Aorta (tissue), 5 donors: Measurements from ENCODE around the gene MVB12B. TPM values are rescaled to one million over a fixed set of nuclear protein-coding genes. Genes with fewer than 3 reads are reported as not detected.
A peak's percentile ranks its signal among the peaks of the same experiment; 100 is the strongest.

ENCODE experiments used
- ATAC-seq: fragments of 200-7000 bp; cut with Tn5 transposase; one replicate; pipeline ENCODE4 v1.9.1; 2022; ENCODE audit warnings: moderate library complexity; ENCODE audit not compliant: low FRiP score
- DNase-seq, 2 donors: peaks; one replicate each; pipeline ENCODE4 v3.0.0-alpha.2; 2020
- H3K27ac ChIP-seq, 2 donors: one replicate each; pipeline ENCODE4 v1.5.1; 2013; ENCODE audit warnings: low read length in 2 of 2, mild to moderate bottlenecking in 2 of 2, moderate library complexity in 2 of 2, control low read depth in 1 of 2, inconsistent platforms in 1 of 2, low read depth in 1 of 2
- H3K27me3 ChIP-seq, 2 donors: one replicate each; pipeline ENCODE4 v1.6.1; 2013; ENCODE audit warnings: control low read depth in 1 of 2, low read length in 1 of 2, mild to moderate bottlenecking in 1 of 2, moderate library complexity in 1 of 2; ENCODE audit not compliant: insufficient read depth in 2 of 2, control insufficient read depth in 1 of 2
- H3K36me3 ChIP-seq, 2 donors: one replicate each; pipeline ENCODE4 v1.6.1; 2013; ENCODE audit warnings: control low read depth in 1 of 2, low read length in 1 of 2, mild to moderate bottlenecking in 1 of 2; ENCODE audit not compliant: insufficient read depth in 2 of 2, control insufficient read depth in 1 of 2
- H3K4me1 ChIP-seq, 2 donors: one replicate each; pipeline ENCODE4 v1.6.1; 2013; ENCODE audit warnings: low read length in 2 of 2, control low read depth in 1 of 2, mild to moderate bottlenecking in 1 of 2, moderate library complexity in 1 of 2; ENCODE audit not compliant: insufficient read depth in 2 of 2, control insufficient read depth in 1 of 2
- H3K4me3 ChIP-seq, 2 donors: one replicate each; pipeline ENCODE4 v1.5.1; 2013; ENCODE audit warnings: low read length in 2 of 2, control low read depth in 1 of 2, mild to moderate bottlenecking in 1 of 2
- H3K9me3 ChIP-seq: one replicate; pipeline ENCODE4 v1.6.1; 2013; ENCODE audit warnings: mild to moderate bottlenecking, low read length; ENCODE audit not compliant: control insufficient read depth
- WGBS, 2 donors: extraction: QIAGEN DNeasy Blood & Tissue Kit; methylation state at CpG; one replicate each; pipeline ENCODE4 v1.1.7; 2013; 5-methylcytosine and 5-hydroxymethylcytosine counted together
- intact Hi-C, 2 donors: fragments of 100-400 bp; cut with DNase I; formaldehyde crosslinking; loops; one replicate each; pipeline versions ENCODE4 v1.14.2 to v1.15.0; 2022
- polyA plus RNA-seq, 2 donors: library from polyadenylated mRNA; stranded (reverse); fragments of 200-250 nt; gene quantifications; one replicate each; pipeline ENCODE4 v1.2.3, GENCODE V29; 2013
- total RNA-seq, 2 donors: library from RNA; stranded (reverse); fragmentation: NEBNext Ultra II Directional; extraction: Animal tissue kit (Norgen Biotek cat#: 25700); gene quantifications; one replicate each; pipeline ENCODE4 v1.2.1, GENCODE V29; 2021
- donor health status: healthy with polysubstance abuse.
- donor health status: Bipolar disorder and iron deficiency.
- donor health status: DM: no; HTN: no; CAD: no.
- donor health status: DM: no; HTN: no; CAD: no.
- donor health status: DM: yes; HTN: yes; CAD: no.

MVB12B gene
- total and polyA plus RNA-seq, 4 donors: 2.0 to 25.5 (median 9.5) TPM

DNA sequence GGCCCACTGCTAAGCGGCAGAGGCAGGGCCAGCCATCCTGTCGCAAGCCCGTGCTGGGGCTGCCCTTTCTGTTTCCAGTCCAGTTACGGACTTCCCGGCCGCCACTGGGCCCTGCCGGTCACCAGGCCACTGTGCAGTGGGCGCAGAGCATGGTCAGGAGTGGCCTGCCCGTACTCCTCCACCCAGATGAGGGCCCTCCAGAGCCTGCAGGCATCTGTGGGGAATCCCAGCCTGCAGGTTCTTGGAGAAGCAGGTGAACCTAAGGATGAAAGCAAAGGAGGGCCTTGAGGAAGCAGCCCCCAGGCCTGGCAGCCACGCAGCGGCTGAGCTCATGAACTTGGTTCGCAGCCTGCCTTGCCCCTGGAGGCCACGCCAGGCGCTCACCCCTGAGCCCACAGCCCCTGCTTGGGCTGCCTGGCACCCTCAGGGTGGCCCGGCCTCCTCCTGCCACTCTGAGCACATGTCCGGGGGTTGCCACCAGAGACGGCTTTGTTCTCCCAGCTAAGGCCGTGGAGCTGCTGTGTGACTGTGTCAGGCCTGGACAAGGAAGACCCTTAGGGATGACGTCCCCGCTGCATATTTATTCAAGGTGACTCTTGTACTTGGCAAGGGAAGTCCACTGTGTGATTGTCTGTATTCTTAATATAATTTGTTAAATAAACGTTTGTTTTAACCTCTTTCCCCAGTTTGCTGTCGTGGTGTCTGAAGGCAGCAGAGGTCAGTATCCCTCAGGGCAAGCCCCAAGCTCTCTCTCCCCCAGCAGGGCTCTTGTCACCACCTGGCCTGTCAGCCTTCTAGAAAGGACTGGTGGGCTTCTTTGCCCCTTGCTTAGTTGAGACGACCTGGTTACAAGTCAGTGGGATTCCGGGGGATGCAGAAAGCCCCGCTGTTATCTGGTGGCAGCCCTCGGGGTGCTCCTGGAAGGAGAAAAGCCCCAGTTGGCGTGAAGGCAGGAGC is 180.0 kb downstream of the MVB12B start:
- peak in 1 of 2 donors; percentile 61 for DNase-seq
- no peaks in the 10 kb centered on the region for H3K9me3 ChIP-seq
- no peak for ATAC-seq
- intact Hi-C loops: loop anchor here in 1 of 2 donors (10.0 kb wide), 1 partner anchor 278 kb away; no protein-coding TSS in a partner anchor
- 84 to 86% methylated on average over 27 of the region's 27 CpGs for WGBS, 2 donors
- no peaks in the 10 kb centered on the region for H3K4me1 ChIP-seq
- no peak overlapping the region for H3K27ac ChIP-seq
- H3K27me3 ChIP-seq: no peaks in the 10 kb centered on the region
- no peak overlapping the region for H3K4me3 ChIP-seq
- H3K36me3 ChIP-seq: peaks cover 0 to 5% of the 10 kb centered on the region in 2 donors

DNA sequence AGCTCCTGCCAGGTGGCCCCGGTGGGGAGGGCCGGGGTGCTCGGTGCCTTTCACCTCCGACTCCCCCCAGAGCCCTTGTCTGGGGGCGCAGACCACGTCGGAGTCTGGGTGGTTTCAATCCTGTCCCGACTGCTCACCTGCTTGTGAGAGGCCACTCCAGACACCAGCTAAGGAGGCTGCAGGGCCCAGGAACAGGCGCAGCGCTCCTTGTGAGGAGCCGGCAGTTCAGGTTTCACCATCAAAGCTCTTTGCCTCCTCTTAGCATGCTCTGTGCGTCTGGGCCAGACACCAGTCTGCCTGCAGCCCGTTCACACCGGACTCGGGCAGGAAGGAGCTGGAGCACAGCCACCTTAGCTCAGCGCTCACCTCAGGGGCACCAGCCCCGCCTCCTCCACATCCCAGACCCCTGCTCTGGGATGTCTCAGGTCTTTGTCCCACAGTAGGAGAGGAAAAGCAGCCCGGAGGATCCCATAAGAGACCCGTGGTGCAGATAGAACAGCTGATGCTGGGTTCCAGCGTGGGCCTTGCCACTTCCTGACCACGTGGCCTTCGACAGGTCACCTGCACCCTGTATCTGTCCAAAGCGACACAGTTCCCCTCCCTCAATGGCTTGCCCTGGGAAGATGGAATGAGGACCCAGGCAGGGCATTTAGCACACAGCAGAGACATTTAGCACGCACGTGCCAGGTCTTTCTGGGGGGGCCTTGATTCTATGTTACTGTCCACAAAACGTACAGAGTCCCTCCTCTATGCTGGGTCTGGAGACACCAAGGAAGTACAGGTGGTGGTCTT is 180.9 kb downstream of the MVB12B start:
- DNase-seq (peak in 1 of 2 donors; percentile 63), ATAC-seq (no peak)
- no peaks in the 10 kb centered on the region for H3K4me1 ChIP-seq

DNA sequence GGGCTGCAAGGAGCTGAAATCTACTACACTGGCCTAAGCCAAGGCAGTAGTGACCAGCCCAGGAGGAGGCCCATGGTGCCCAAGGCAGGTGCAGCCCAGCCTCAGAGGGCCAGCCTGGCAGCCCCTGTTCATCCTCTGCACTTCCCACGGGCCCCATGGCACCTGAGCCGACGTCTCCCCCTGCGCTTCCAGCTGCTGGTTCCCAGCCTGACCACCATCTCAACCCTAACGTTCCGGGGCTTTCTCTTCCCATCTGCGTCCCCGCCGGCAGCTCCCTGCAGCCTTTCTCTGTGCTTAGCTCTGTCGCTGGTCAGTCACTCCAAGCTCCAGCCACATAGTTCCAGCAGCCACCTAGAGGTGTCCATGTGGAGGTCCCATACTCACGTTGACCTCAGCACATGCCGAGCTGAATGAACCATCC is 181.6 kb downstream of the MVB12B start:
- no peaks in the 10 kb centered on the region for H3K9me3 ChIP-seq
- H3K27me3 ChIP-seq: no peaks in the 10 kb centered on the region
- intact Hi-C loops: loop anchor here in 1 of 2 donors (10.0 kb wide), 1 partner anchor 277 kb away; no protein-coding TSS in a partner anchor
- WGBS, 2 donors: 68 to 77% methylated on average over 12 of the region's 12 CpGs
- no peaks in the 10 kb centered on the region for H3K4me1 ChIP-seq
- H3K27ac ChIP-seq: no peak overlapping the region
- peaks cover 0 to 5% of the 10 kb centered on the region in 2 donors for H3K36me3 ChIP-seq
- H3K4me3 ChIP-seq: no peak overlapping the region
- no peak for ATAC-seq
- DNase-seq: peak in 1 of 2 donors; percentile 57

More for the DNA sequence above, 180.9 kb downstream of the MVB12B start:
- 81 to 82% methylated on average over 26 of the region's 26 CpGs for WGBS, 2 donors
- H3K4me3 ChIP-seq: no peak overlapping the region
- H3K27ac ChIP-seq: no peak overlapping the region
- intact Hi-C loops: loop anchor here in 1 of 2 donors (10.0 kb wide), 1 partner anchor 277 kb away; no protein-coding TSS in a partner anchor
- H3K27me3 ChIP-seq: no peaks in the 10 kb centered on the region
- H3K36me3 ChIP-seq: peaks cover 0 to 5% of the 10 kb centered on the region in 2 donors
- H3K9me3 ChIP-seq: no peaks in the 10 kb centered on the region

DNA sequence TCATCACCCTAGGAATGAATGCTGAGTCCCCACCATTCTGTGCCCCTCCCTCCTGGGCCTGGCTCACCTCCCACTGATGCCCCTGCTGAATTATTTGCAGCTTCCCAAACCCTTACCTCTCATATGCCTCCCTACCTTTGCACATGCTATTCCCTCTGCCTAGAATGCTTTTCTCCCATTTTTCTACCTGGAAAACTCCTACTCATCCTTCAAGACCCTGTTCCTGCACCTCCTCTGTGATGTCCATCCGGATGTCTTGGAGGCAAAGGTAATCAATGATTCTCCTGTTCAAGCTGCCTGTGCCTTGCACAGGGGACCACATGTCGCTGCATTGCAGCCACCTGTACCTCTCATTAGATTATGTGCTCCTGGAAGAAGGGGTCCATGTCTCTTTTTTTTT is 182.3 kb downstream of the MVB12B start:
- Histone ChIP-seq H3K4me3 (no peak overlapping the region), H3K9me3 (no peaks in the 10 kb centered on the region), H3K27me3 (no peaks in the 10 kb centered on the region), H3K27ac (no peak overlapping the region), H3K36me3 (peaks cover 0 to 3% of the 10 kb centered on the region in 2 donors), H3K4me1 (no peaks in the 10 kb centered on the region)
- ATAC-seq: no peak
- intact Hi-C loops: loop anchor here in 1 of 2 donors (10.0 kb wide), 1 partner anchor 276 kb away; no protein-coding TSS in a partner anchor
- peak in 1 of 2 donors; percentile 7 for DNase-seq
- 93 to 98% methylated on average over 2 of the region's 2 CpGs for WGBS, 2 donors

DNA sequence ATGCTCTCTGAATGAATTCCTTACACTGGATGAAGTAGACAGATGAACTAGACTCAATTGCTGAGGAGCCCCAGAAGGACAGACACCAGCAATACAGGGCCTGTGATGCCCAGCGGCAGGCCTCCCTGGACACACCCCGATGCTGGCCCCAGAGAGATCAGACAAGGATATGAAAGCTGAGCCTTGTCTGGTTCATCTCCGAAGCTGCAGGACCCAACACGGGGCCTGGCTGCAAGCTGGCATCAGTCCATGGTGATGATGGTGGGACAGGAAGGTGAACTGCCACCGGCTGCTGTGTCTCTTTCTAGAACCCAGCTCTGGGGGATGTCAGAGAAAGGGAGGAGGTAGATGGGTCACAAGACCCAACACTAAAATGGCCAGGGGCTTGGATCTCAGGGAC is 183.1 kb downstream of the MVB12B start:
- WGBS, 2 donors: 84 to 90% methylated on average over 5 of the region's 5 CpGs
- Histone ChIP-seq H3K4me3 (no peak overlapping the region), H3K36me3 (no peaks in the 10 kb centered on the region), H3K27me3 (no peaks in the 10 kb centered on the region), H3K27ac (no peak overlapping the region), H3K4me1 (no peaks in the 10 kb centered on the region), H3K9me3 (no peaks in the 10 kb centered on the region)
- ATAC-seq: no peak
- peak in 1 of 2 donors; percentile 35 for DNase-seq
- intact Hi-C loops: loop anchor here in 1 of 2 donors (10.0 kb wide), 1 partner anchor 275 kb away; no protein-coding TSS in a partner anchor

DNA sequence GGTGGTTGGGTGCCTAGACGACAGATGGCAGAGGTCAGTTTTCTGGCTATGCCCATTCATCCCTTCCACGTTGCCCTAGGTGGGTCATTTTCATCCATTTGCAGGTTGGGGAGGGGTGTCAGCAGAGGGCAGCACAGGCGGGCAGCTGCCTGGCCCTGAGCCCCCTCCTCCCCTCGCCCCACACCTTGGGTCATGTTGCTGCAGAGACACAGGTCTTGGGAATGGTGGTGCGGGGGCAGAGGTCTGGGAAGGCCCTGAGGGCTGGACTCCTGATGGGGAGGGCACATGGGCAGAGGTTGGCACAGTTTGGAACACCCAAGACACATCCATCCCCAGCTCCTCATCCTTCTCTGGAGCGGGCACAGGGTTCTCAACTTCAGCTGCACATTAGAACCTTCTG is 183.9 kb downstream of the MVB12B start:
- H3K4me1 ChIP-seq: no peaks in the 10 kb centered on the region
- intact Hi-C loops: no loop called here
- H3K36me3 ChIP-seq: no peaks in the 10 kb centered on the region
- H3K9me3 ChIP-seq: no peaks in the 10 kb centered on the region
- DNase-seq (peak in 1 of 2 donors; percentile 59), ATAC-seq (no peak)
- H3K4me3 ChIP-seq: no peak overlapping the region
- H3K27me3 ChIP-seq: no peaks in the 10 kb centered on the region
- H3K27ac ChIP-seq: no peak overlapping the region
- WGBS, 2 donors: 61 to 63% methylated on average over 6 of the region's 6 CpGs

DNA sequence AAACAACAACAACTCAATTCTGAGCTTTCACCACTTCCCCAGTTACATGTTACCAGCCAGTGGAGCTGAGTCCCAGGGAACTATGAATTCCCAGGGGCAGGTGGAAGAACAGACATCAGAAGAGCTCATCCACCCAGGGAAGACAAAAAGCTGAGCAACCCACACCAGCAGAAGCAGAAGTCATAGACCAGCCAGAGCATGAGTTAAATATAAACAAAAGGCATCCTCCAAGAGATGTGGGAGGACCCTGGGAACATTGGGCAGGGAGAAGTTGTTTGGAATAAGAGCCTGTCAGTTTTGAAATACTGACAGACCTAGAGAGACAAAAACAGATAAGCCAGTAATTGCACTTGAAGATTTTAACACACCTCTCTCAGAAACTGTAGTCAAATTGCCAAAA is 184.8 kb downstream of the MVB12B start:
- H3K36me3 ChIP-seq: no peaks in the 10 kb centered on the region
- H3K9me3 ChIP-seq: no peaks in the 10 kb centered on the region
- intact Hi-C loops: no loop called here
- no peaks in the 10 kb centered on the region for H3K27me3 ChIP-seq
- ATAC-seq (no peak), DNase-seq (no peak)
- H3K4me3 ChIP-seq: no peak overlapping the region
- H3K27ac ChIP-seq: no peak overlapping the region
- no peaks in the 10 kb centered on the region for H3K4me1 ChIP-seq

DNA sequence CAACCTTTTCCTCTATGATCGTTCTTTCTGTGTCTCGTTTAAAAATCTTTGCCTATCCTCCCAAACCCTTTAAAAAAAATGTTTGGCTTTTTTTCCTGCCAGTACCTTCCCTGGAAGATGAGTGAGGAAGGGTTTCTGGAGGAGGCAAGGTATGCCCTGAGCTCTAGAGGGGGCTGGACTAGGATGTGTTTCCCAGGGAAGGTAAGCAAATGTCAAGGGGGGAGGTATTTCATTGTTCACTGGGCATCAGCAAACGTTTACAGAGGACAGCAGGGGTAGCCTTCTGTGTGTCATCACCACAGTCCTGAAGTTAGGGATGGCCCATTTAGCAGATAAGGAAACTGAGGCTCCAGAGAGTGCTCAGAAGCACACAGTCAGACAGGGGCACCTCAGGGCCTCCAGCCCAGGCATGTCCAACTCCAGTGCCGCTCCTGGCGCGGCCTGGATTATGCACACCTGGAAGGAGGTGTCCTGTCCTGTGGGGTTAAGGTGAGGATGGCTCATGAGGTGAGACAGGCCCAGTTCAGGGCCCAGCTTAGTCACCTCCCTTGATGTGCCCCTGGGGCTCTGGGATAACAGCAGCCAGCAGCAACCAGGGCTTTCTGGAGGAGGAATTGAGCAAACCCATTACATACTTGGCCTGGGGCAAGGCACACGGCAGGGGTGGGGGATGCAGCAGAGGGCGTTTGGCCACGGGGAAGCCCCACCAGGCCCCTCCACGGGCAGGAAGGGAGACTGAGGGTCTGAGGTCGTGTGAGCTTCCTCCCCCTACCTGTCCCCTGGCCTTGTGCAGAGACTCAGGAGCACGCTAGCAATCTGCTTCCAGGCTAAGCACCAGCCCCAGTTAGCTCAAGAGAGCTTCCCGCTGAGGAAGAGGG is 186.8 kb downstream of the MVB12B start:
- 50 to 57% methylated on average over 12 to 13 of the region's 13 CpGs for WGBS, 2 donors
- Histone ChIP-seq H3K36me3 (no peaks in the 10 kb centered on the region), H3K9me3 (no peaks in the 10 kb centered on the region), H3K27me3 (no peaks in the 10 kb centered on the region), H3K27ac (no peak overlapping the region), H3K4me3 (no peak overlapping the region), H3K4me1 (no peaks in the 10 kb centered on the region)
- DNase-seq (no peak), ATAC-seq (no peak)
- intact Hi-C loops: no loop called here
